Measurements from ENCODE around the gene AGR2.

Gene AGR2

GRCh38 chr7:16812542-16813231 is 7.9 kb upstream of the AGR2 start:
- DNase-seq (ENCODE audit: low read depth), result peak; percentile 43

DNA sequence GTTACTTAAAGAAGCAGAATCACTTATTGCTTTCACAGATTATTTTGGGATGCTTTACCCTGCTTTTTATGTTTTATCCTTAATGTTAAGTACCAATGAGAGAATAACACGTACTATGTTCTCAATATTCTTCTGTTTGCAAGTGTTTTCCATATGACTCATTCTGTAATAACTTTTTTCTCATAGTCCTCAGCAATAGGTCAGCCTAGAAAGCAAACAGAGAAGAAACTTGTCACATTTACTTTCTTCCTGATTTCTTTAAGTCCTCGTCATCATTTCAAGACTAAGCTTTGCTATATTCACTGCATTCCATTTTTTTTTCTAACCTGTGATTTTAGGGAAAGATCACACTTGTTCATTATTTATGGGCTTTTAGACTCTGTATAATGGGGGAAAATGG is 6.8 kb upstream of the AGR2 start:
- no peak for DNase-seq (ENCODE audit: low read depth)

GRCh38 chr7:16810573-16810972 is 5.8 kb upstream of the AGR2 start:
- DNase-seq (ENCODE audit: low read depth), result no peak

GRCh38 chr7:16810112-16810511 is 5.3 kb upstream of the AGR2 start:
- DNase-seq (ENCODE audit: low read depth), result no peak

DNA sequence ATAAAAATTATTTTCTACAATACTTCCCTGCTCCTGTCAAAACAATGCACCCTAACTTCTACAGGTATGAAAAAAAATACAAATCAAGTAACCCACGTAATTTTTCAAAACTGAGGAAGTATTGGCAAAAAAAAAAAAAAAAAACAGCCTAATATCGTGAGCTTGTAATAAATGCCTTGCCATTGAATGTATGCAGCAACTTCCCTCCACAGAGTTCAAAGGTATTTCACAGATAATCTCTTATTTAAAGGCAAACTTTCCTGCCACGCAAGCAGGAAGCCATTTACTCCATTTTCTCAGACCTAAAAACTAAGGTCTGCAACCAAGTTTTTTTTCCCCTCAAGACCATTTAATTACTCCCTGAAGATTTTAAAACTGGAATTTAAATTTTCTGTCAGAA is 642 bp upstream of the AGR2 start:
- no peak for DNase-seq (ENCODE audit: low read depth)

GRCh38 chr7:16803881-16804673 is 722 bp downstream of the AGR2 start:
- DNase-seq (ENCODE audit: low read depth), result no peak

DNA sequence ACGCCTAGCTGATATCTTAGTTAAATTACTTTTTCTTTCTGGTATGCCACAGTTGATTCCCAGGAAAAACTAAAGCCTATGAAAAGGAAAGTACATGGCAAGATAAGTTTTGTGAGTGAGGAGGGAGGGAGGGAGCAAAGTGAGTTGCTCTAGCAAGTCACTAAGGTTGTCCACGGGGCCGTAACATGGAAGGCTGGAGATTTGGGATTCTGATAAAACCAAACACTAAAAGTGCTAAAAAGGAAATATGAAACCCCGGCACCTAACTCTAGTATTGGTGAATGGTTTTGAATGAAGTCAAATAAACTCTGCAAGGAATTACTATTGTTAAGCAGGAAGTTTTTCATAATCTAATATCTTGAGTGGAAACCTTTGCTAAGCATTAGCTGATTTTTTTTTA is 1.7 kb downstream of the AGR2 start:
- DNase-seq (ENCODE audit: low read depth), result no peak

DNA sequence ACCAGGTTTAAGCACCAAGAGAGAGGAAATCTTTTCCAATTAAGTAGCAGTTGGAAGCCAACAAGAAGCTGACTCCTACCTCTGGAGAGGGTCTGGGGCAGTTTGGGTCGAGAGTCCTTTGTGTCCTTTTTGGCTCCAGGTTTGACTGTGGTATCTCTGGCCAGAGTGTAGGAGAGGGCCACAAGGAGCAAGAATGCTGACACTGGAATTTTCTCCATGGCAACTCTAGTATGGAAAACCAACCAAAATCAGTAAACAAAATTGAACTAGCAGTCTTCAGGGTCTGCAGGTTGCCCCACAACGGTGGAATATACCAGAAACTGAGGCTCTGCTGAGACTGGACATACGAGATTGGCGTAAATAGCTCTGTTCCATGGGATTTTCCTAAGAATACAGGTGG is 3.2 kb downstream of the AGR2 start:
- DNase-seq (ENCODE audit: low read depth), result no peak

GRCh38 chr7:16801111-16801542 is 3.7 kb downstream of the AGR2 start:
- DNase-seq (ENCODE audit: low read depth), result no peak

GRCh38 chr7:16795624-16796023 is 9.2 kb downstream of the AGR2 start:
- no peak for DNase-seq (ENCODE audit: low read depth)

DNA sequence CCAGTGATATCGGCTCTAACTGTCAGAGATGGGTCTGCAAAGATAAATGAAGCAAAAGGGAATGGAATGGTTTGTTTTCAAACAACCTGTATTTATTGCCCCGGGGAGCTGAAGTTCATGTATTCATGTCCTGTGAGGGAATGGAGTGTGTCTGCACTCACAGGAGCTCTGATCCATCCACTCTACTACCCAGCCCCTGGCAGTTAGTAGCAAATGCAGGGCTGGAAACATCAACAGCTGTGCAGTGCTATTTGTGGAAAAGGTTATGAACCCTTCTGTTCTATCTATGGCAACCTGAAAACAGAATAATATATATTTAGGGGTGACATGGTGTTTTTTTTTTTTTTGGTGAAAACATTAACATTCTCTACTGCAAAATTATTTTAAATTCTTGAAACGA is 9.8 kb downstream of the AGR2 start:
- DNase-seq (ENCODE audit: low read depth), result no peak

GRCh38 chr7:16791905-16792698 is 12.7 kb downstream of the AGR2 start:
- no peak for DNase-seq (ENCODE audit: low read depth)

- DNase-seq (ENCODE audit: low read depth), result no peak
Observed at GRCh38 chr7:16791071-16791470, 13.7 kb downstream of the AGR2 start.

DNA sequence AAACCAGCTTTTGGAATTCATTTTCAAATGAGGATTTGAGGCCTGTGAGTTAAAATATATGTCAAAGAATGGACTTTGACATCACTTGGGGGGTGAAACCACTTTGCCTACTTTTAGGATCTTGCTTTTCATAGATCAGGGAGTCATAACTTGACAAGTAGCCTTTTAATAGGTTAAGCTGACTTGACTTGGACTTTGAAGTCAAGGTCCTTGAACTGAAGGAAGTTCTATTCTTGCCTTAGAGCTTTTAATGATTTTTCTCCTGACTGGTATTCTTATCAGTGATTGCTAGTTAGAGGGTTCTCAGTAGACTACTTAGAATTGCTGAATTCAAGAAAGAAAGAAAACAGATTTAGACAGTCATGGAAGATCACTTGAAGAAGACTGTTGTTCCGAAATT is 17.7 kb downstream of the AGR2 start:
- no peak for DNase-seq (ENCODE audit: low read depth)

- no peak for DNase-seq (ENCODE audit: low read depth)
Observed at GRCh38 chr7:16786257-16786656, 18.5 kb downstream of the AGR2 start.

- DNase-seq (ENCODE audit: low read depth), result no peak
Observed at GRCh38 chr7:16785846-16786245, 19.0 kb downstream of the AGR2 start.

DNA sequence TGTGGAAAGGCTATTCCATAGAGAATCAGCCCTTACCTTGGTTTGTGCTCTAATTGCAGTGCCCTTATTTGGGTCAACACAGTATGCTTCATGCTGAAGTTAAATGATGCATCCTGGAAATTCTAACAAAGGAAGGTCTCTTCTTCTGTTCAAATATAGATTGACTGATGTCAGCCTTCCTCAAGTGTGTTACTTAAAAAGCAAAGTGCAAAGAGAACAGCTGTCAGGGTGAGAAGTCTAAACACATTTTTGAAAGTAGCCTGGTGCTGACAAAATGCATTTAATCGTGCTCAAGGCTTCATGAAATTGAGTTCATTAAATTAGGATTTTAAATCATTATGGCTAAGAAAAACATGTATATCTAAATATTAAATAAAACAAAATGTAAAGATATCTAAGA is 19.5 kb downstream of the AGR2 start:
- no peak for DNase-seq (ENCODE audit: low read depth)

DNA sequence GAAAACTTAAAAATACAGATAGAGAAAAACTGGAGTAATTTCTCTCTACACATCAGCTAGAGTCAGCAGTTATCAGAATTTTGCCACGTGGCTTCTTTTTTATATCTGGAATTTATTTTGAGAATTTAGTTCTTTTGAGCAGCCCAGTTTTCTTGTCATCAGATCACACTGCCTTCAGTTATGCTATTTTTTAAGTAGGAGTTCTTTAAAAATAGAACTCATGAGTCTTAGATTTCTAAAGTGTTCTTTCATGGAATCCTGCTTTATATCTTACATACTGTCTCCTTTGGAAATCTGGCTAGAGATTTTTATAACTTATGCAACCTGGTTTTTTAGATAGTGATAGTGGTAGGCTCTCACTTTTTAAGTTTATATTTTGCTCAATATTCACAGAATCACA is 24.2 kb downstream of the AGR2 start:
- no peak for DNase-seq (ENCODE audit: low read depth)

GRCh38 chr7:16779051-16779450 is 25.7 kb downstream of the AGR2 start:
- DNase-seq (ENCODE audit: low read depth), result no peak

DNA sequence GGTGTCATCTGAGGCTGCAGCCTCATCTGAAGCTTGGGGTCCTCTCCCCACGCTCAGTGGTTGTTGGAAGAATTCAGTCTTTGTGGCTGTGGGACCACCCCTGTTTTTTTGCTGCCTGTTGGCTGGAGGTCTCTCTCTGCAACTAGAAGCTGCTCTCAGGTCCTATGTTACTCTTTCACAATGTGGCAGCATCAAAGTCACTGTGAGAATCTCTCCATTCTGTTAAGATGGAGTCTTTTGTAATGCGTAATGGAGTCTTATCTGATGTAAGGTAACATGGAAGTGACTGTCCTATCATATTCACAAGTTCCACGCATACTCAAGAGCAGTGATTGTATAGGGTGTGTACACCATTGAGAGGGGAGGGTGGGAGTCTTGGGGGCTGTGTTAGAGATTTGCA is 26.3 kb downstream of the AGR2 start:
- no peak for DNase-seq (ENCODE audit: low read depth)

DNA sequence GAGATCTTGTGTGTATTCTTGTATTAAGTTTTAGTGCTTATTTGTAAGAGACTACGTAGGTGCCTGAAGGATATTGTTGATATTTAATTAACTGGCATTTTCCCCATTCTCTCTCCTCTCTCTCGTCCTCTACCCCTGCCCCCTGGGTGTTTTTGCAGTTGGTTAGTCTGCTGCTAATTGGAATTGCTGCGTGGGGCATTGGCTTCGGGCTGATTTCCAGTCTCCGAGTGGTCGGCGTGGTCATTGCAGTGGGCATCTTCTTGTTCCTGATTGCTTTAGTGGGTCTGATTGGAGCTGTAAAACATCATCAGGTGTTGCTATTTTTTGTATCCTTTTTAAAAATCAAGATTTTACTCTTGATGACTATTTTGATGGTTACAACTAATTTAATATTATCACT is 28.7 kb downstream of the AGR2 start:
- no peak for DNase-seq (ENCODE audit: low read depth)

DNA sequence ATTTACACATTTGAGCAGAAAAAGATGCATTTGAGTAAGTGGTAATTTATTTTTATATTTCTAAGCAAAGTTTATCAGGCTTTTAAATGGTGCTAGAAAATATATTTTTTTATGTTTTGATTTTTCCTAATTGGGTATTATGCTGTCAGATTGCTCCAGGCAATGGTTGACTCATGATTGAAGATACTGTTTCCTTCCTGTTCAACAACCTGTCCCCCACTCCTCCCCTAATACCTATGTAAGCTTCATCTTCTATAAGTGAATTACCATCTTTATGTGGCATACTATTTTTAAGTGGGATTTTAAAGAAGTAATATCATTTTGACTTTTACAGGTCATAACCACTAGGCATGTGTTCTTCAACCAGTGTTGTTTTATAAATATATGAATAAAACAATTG is 29.8 kb downstream of the AGR2 start:
- no peak for DNase-seq (ENCODE audit: low read depth)

DNA sequence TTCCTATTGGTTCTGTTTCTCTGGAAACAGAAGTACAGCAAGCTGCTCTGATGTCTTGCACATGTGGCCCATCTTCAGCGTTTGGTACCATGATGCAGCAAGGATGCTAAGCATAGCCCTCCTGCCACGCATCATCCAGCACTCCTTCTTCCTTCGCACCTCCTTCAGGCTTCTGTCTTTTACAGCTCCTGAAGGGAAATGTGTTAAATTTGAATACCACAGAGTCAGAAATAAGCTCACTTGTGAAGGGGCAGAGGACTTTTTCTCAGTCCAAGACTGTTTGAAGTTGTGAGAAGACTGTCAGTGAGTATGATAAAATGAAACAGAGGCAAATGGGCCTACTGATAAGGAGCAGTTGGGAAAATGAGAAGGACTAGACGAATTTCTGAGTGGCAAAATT is 30.5 kb downstream of the AGR2 start:
- DNase-seq (ENCODE audit: low read depth), result no peak

All from stromal cell of bone marrow (primary cell).